Astrocyte (in vitro differentiated cells and primary cell): ENCODE data around the gene P4HA3. TPM values are rescaled to one million over a fixed set of nuclear protein-coding genes. Genes with fewer than 3 reads are reported as not detected.

ENCODE experiments used
- DNase-seq: peaks from one replicate; pipeline ENCODE4 v3.0.0-alpha.2; 2010; ENCODE audit warnings: low read depth
- FAIRE-seq: peaks from 2 replicates; lab custom pipeline; 2011; peaks lifted over from hg19 to GRCh38; lab: Jason Lieb, UNC
- H2AFZ ChIP-seq: 2 replicates; pipeline ENCODE4 v1.6.0; 2012; ENCODE audit warnings: low read depth, low read length, inconsistent platforms
- H3K27ac ChIP-seq: 2 replicates; pipeline ENCODE4 v1.5.1; 2011; ENCODE audit warnings: low read depth, low read length, inconsistent platforms
- H3K27me3 ChIP-seq: 2 replicates; pipeline ENCODE4 v1.6.0; 2011; ENCODE audit warnings: low read length, inconsistent platforms; ENCODE audit not compliant: insufficient read depth
- H3K36me3 ChIP-seq: 2 replicates; pipeline ENCODE4 v1.5.1; 2011; ENCODE audit warnings: low read length, inconsistent platforms; ENCODE audit not compliant: insufficient read depth
- H3K4me1 ChIP-seq: 2 replicates; pipeline ENCODE4 v1.5.1; 2011; ENCODE audit warnings: low read length, inconsistent platforms; ENCODE audit not compliant: insufficient read depth
- H3K4me2 ChIP-seq: 2 replicates; pipeline ENCODE4 v1.6.0; 2012; ENCODE audit warnings: low read length, inconsistent platforms
- H3K4me3 ChIP-seq: 2 replicates; pipeline ENCODE4 v1.5.1; 2011; ENCODE audit warnings: low read depth, mild to moderate bottlenecking, low read length, inconsistent platforms; ENCODE audit not compliant: insufficient read depth
- H3K79me2 ChIP-seq: 2 replicates; pipeline ENCODE4 v1.6.0; 2012; ENCODE audit warnings: mild to moderate bottlenecking, low read length, inconsistent platforms; ENCODE audit not compliant: insufficient read depth
- H3K9ac ChIP-seq: 2 replicates; pipeline ENCODE4 v1.6.0; 2012; ENCODE audit warnings: mild to moderate bottlenecking, low read length, inconsistent platforms
- H3K9me3 ChIP-seq: 2 replicates; pipeline ENCODE4 v1.5.1; 2012; ENCODE audit warnings: low read depth, mild to moderate bottlenecking, low read length, inconsistent platforms; ENCODE audit not compliant: insufficient read depth
- H4K20me1 ChIP-seq: 2 replicates; pipeline ENCODE4 v1.6.0; 2012; ENCODE audit warnings: low read length, inconsistent platforms; ENCODE audit not compliant: insufficient read depth
- H3K27ac Mint-ChIP-seq: one replicate; pipeline ENCODE4 v1.8.0; 2021; ENCODE audit warnings: mild to moderate bottlenecking, mixed read lengths; ENCODE audit not compliant: unreplicated experiment
- H3K27me3 Mint-ChIP-seq: one replicate; pipeline ENCODE4 v1.8.0; 2021; ENCODE audit warnings: low read depth, mixed read lengths; ENCODE audit not compliant: unreplicated experiment
- H3K36me3 Mint-ChIP-seq: one replicate; pipeline ENCODE4 v1.8.0; 2021; ENCODE audit warnings: low read depth, mixed read lengths; ENCODE audit not compliant: unreplicated experiment
- H3K4me1 Mint-ChIP-seq: one replicate; pipeline ENCODE4 v1.8.0; 2021; ENCODE audit warnings: low read depth, mixed read lengths; ENCODE audit not compliant: unreplicated experiment
- H3K4me3 Mint-ChIP-seq: one replicate; pipeline ENCODE4 v1.8.0; 2021; ENCODE audit warnings: mild to moderate bottlenecking, moderate library complexity, mixed read lengths; ENCODE audit not compliant: unreplicated experiment
- H3K9me3 Mint-ChIP-seq: one replicate; pipeline ENCODE4 v1.8.0; 2021; ENCODE audit warnings: mild to moderate bottlenecking, mixed read lengths; ENCODE audit not compliant: unreplicated experiment
- EZH2 ChIP-seq: IDR thresholded peaks from 2 replicates; pipeline ENCODE4 v1.6.1; 2012; ENCODE audit warnings: mild to moderate bottlenecking, low read length, inconsistent platforms; ENCODE audit not compliant: insufficient read depth
- total RNA-seq: library from RNA; stranded (reverse); gene quantifications from 2 replicates; pipeline ENCODE4 v1.2.1, GENCODE V29; 2021
- TF ChIP-seq, protein P1 (sequence below): IDR thresholded peaks from 2 replicates; pipeline ENCODE4 v1.5.1; 2011; ENCODE audit warnings: low read depth, mild to moderate bottlenecking, inconsistent platforms, low read length, moderate library complexity; ENCODE audit not compliant: insufficient read depth

The P4HA3 gene
- total RNA-seq, 1 donor from 2014 or later, result 3.3 TPM

DNA sequence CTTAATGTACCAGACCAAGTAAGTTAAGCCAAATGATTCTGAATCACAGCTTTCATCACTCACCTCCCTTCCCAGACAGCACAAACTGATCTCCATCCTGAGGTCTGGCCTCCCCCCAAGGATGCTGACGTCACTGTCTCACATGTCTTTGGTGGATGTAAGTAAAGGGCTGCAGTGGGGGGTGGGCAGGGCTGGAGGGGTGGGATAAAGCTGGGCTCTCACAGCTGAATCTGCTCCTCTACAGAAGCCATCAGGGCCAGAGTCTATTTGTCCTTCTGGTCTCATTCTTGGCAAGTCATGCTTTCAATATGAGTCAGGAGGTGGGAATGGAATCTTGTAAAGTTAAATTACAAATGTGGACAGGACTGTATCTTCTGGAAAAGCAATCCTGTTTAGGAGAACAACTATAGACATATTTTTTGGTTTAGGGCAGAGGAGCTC, 32.7 kb downstream of the P4HA3 start:
- Histone ChIP-seq H2AFZ (peak overlapping the region; percentile 14), H3K27ac (peak overlapping the region; percentile 96), H3K9ac (peak overlapping the region; percentile 76), H3K9me3 (peaks cover 2% of the 10 kb centered on the region), H3K4me1 (peaks cover 29% of the 10 kb centered on the region), H3K36me3 (no peaks in the 10 kb centered on the region), H3K4me3 (no peak overlapping the region), H3K4me2 (peak overlapping the region; percentile 66), H3K27me3 (no peaks in the 10 kb centered on the region), H3K79me2 (no peaks in the 10 kb centered on the region), H4K20me1 (no peaks in the 10 kb centered on the region)
- DNase-seq (peak; percentile 100), FAIRE-seq (peak; percentile 86)
- peak overlapping the region; percentile 92 for H3K27ac Mint-ChIP-seq
- no peaks in the 10 kb centered on the region for H3K36me3 Mint-ChIP-seq
- peaks cover 34% of the 10 kb centered on the region for H3K4me1 Mint-ChIP-seq
- H3K27me3 Mint-ChIP-seq, result no peaks in the 10 kb centered on the region
- no peak overlapping the region for H3K4me3 Mint-ChIP-seq
- TF ChIP-seq, protein P1, sequence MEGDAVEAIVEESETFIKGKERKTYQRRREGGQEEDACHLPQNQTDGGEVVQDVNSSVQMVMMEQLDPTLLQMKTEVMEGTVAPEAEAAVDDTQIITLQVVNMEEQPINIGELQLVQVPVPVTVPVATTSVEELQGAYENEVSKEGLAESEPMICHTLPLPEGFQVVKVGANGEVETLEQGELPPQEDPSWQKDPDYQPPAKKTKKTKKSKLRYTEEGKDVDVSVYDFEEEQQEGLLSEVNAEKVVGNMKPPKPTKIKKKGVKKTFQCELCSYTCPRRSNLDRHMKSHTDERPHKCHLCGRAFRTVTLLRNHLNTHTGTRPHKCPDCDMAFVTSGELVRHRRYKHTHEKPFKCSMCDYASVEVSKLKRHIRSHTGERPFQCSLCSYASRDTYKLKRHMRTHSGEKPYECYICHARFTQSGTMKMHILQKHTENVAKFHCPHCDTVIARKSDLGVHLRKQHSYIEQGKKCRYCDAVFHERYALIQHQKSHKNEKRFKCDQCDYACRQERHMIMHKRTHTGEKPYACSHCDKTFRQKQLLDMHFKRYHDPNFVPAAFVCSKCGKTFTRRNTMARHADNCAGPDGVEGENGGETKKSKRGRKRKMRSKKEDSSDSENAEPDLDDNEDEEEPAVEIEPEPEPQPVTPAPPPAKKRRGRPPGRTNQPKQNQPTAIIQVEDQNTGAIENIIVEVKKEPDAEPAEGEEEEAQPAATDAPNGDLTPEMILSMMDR, result no peak
- TF ChIP-seq EZH2, result no peak
- H3K9me3 Mint-ChIP-seq, result peaks cover 4% of the 10 kb centered on the region

DNA sequence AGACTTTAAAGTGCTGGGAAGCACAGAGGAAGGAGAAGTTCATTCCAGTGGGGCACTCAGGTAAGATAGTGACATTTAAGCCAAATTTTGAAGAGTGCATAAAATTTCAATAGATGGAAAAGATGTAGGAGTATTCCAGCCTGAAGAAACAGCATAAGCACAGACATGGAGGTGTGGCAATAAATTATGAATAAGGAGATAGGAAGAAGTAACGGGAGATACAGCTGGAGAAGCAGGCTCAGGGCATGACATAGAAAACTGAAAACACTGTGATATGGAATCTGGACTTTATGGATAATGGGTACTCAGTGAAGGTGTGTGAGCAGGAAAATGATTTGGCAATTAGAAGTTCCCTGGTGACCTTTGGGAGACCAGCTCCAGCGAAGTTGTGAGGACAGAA, 33.3 kb downstream of the P4HA3 start:
- H3K9me3 Mint-ChIP-seq, result peaks cover 4% of the 10 kb centered on the region
- Histone ChIP-seq H3K4me3 (no peak overlapping the region), H3K9me3 (peaks cover 2% of the 10 kb centered on the region), H3K9ac (peak overlapping the region; percentile 76), H3K27me3 (no peaks in the 10 kb centered on the region), H3K79me2 (no peaks in the 10 kb centered on the region), H2AFZ (no peak overlapping the region), H3K27ac (peak overlapping the region; percentile 96), H3K4me1 (peaks cover 29% of the 10 kb centered on the region), H3K36me3 (no peaks in the 10 kb centered on the region), H3K4me2 (peak overlapping the region; percentile 66), H4K20me1 (no peaks in the 10 kb centered on the region)
- H3K4me1 Mint-ChIP-seq, result peaks cover 34% of the 10 kb centered on the region
- peak overlapping the region; percentile 92 for H3K27ac Mint-ChIP-seq
- FAIRE-seq, result peak; percentile 17
- no peak for DNase-seq
- no peaks in the 10 kb centered on the region for H3K36me3 Mint-ChIP-seq
- H3K27me3 Mint-ChIP-seq, result no peaks in the 10 kb centered on the region
- no peak for TF ChIP-seq EZH2
- no peak overlapping the region for H3K4me3 Mint-ChIP-seq

DNA sequence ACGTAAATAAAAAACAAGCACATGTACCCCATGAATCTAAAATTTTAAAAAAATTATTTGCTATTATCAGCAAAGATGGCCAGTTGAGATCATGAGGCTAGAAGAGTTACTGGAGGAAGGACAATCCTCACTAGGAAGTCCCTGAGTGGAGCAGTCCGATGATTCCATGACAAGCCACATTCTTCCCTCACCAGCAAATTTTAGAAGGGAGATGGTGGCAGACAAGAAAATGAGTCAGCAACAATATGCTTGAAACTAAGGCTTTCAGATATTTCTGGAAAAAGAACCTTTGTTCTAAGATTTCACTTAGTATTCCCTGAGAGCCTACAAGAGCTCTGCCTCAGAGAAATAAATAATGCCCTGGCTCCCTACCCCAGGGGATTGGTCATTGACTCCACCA, 34.9 kb downstream of the P4HA3 start:
- H3K9me3 ChIP-seq, result peaks cover 2% of the 10 kb centered on the region
- H3K4me1 ChIP-seq, result peaks cover 29% of the 10 kb centered on the region
- Mint-ChIP-seq H3K27ac (peak overlapping the region; percentile 92), H3K4me1 (peaks cover 34% of the 10 kb centered on the region), H3K9me3 (peaks cover 4% of the 10 kb centered on the region), H3K4me3 (no peak overlapping the region), H3K36me3 (peaks cover 4% of the 10 kb centered on the region), H3K27me3 (no peaks in the 10 kb centered on the region)
- H3K36me3 ChIP-seq, result peaks cover 3% of the 10 kb centered on the region
- H3K27me3 ChIP-seq, result no peaks in the 10 kb centered on the region
- TF ChIP-seq, protein P1, result no peak
- no peak for TF ChIP-seq EZH2
- no peak overlapping the region for H3K9ac ChIP-seq
- H3K27ac ChIP-seq, result peak overlapping the region; percentile 62
- no peak overlapping the region for H2AFZ ChIP-seq
- DNase-seq (peak; percentile 77), FAIRE-seq (peak; percentile 54)
- H3K4me3 ChIP-seq, result no peak overlapping the region
- no peaks in the 10 kb centered on the region for H3K79me2 ChIP-seq
- H3K4me2 ChIP-seq, result no peak overlapping the region
- H4K20me1 ChIP-seq, result no peaks in the 10 kb centered on the region
